Measurements from ENCODE around the gene MCU.
"Not testable (repeated sequence)": the region's sequence is repeated elsewhere in the genome, so short reads cannot be mapped to it uniquely, and the experiment has no call there.

MCU gene

GRCh38 chr10:72687035-72687434, 4.9 kb upstream of the MCU start:
- no peak for DNase-seq (ENCODE audit: low read depth)

DNA sequence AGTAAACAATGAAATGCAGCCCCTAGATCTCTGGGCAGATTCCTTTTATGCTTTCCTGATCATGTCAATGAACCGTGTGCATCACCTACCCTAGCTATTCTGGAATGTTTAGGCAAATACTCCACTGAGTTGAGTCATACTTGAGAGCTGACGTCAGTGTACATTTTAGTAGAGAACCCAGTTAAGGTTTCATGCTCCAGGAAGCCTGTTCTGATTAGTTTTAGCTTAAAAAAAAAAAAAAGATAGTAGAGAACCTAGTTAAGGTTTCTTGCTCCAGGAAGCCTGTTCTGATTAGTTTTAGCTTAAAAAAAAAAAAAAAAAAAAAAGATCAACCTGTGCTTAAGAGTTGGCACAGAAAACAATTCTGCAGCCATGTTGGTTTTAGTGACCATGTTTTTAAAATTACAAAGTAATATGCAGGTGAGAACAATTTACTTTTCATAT, 3.7 kb upstream of the MCU start:
- peak; percentile 90 for DNase-seq (ENCODE audit: low read depth)

DNA sequence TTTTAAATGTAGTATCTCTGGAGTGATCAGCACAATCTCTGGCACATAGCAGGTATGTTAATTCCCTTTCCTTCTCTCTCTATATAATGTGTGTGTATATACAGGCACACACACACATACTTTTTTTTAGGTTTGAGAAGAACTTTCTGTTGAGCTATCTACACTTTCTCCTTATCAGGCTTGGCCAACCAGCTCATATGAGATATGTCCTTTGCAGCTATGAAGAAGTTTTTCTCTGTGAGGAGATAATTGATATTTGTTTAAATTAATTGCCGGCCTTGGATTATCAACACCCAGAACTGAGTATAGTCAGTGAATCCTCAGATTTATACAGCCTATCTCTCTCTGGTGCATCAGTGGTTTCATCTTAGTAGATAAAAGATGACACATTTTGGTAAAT, 2.3 kb upstream of the MCU start:
- no peak for DNase-seq (ENCODE audit: low read depth)

DNA sequence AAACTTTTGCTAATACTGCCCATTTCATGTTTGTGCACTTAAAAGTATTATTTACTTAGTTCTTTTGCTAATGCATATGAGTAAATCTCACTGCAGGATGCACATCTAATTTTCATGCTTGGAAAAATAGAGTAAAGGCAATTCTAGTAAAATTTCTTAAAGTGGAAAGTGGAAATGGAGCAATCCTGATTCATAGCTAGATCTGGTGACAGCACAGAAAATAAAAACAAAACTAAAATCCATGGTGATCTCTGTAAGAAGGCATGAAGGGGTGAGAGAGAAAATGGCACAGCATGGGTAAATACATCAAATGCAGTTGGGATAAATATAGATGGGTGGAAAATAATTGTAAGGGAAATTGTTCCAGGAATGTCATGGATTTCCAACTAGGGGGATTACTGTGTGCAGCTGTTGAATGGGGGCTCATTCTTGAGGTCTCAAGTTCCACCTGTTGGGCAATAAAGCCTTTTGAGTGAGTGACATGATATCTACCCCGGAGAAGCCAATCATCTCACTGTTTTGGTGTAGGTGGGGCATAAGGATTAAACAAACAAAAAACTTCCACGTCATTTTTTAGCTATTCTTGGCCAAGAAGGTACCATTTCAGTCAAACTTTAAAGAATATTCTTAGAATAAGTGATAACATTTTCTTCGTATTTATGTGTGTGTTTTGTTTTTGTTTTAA, 1.7 kb upstream of the MCU start:
- no peak for DNase-seq (ENCODE audit: low read depth)

DNA sequence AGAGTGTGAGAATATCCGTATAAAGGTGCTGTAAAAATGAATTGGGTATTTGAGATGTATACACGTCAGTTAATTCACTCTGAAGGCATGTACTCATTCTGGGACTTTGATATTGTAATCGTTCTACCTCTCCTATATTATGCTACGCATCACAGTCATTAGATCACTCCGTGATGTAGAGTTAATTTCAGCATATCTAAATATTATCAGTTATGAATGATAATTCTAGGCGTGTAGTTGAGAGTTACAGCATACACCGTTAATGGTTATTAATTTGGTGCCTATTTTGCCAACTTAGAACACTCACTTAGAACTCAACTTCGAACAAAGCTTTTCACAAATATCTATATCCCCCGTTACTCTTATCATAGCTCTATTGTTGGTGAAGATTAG, 477 bp upstream of the MCU start:
- no peak for DNase-seq (ENCODE audit: low read depth)

- no peak for DNase-seq (ENCODE audit: low read depth)
Observed at GRCh38 chr10:72692744-72692993, 726 bp downstream of the MCU start.

- peak; percentile 53 for DNase-seq (ENCODE audit: low read depth)
Observed at GRCh38 chr10:72692994-72693781, 1.2 kb downstream of the MCU start.

- peak; percentile 64 for DNase-seq (ENCODE audit: low read depth)
Observed at GRCh38 chr10:72694476-72695369, 2.8 kb downstream of the MCU start.

DNA sequence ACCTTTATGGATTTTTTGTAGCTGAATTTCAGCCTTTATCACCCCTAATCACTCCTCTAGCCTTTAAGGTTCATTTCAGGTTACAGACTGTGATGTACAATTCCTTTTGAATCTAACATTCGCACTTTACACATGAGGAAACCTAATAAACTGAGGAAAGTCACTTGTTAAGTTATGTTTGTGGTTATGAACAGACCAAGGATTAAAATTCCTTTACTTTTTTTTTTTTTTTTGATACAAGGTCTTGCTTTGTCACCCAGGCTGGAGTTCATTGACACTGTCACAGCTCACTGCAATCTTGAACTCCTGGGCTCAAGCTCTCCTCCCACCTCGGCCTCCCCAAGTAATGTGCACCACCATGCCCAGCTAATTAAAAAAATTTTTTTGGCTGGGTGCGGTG, 3.6 kb downstream of the MCU start:
- DNase-seq (ENCODE audit: low read depth): peak; percentile 54

- DNase-seq (ENCODE audit: low read depth): peak; percentile 76
Observed at GRCh38 chr10:72697716-72698115, 5.8 kb downstream of the MCU start.

DNA sequence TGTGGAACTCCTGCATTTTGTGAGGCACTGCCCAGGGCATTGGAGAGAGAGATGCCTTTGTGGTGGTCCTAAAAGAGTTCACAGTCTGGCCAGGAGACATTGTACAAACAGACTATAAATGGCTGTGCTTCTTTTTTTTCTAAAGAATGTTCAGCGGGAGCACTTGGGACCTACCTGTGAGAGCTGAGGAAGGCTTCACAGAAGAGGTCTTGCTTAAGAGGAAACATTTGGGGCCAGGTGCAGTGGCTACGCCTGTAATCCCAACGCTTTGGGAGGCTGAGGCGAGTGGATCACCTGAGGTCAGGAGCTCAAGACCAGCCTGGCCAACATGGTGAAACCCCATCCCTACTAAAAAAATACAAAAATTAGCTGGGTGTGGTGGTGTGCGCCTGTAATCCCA, 10.5 kb downstream of the MCU start:
- DNase-seq (ENCODE audit: low read depth): not testable (repeated sequence)

- DNase-seq (ENCODE audit: low read depth): peak; percentile 41
Observed at GRCh38 chr10:72702868-72703581, 11.1 kb downstream of the MCU start.

- DNase-seq (ENCODE audit: low read depth): no peak
Observed at GRCh38 chr10:72704117-72704516, 12.2 kb downstream of the MCU start.

GRCh38 chr10:72709041-72709440, 17.1 kb downstream of the MCU start:
- DNase-seq (ENCODE audit: low read depth): peak; percentile 69

- DNase-seq (ENCODE audit: low read depth): peak; percentile 94
Observed at GRCh38 chr10:72712136-72712535, 20.2 kb downstream of the MCU start.

DNA sequence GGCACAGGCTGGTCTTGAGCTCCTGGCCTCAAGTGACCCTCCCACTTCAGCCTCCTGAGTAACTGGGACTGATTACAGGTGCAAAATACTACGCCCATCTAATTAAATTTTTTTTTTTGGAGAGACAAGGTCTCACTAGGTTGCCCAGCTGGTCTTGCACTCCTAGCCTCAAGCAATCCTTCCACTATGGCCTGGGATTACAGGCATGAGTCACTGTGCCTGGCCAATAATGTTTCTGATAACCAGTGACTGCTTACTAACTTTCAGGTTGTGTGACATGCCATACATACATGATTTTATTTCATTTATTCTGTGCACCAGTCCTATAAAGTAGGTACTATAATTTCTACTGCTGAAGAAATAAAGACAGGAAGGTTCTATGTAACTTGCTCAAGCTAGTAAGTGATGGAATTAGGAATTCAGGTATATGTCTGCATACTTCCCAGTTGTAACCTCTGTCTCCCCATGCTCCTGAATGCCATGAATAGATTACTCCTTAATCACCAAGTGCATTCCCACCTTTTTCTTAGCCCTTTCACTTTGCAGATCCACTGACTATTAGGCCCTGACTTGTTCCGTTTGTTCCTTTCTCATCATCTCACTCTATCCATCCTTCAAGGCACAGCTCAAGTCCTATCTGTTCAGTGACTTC, 28.1 kb downstream of the MCU start:
- DNase-seq (ENCODE audit: low read depth): peak; percentile 43

- no peak for DNase-seq (ENCODE audit: low read depth)
Observed at GRCh38 chr10:72720814-72721660, 29.1 kb downstream of the MCU start.

- DNase-seq (ENCODE audit: low read depth): peak; percentile 83
Observed at GRCh38 chr10:72727130-72727529, 35.2 kb downstream of the MCU start.

DNA sequence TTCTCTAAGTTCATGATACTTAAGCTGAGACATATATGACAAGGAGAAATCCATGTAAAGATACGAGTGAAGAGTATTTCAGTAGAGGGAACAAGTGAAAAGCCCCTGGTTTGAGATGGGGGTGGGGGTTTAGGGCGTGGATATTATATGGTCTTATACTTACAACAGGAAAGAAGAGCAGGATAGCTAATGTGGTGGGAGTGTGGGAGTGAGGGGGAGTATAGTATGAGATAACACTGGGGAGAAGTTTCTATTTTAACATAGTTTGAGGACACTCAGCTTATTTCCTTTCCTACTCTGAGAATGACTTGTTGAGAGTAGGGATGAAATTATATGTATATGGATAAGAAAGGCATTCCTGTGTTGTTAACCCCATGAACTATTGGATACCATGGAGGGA, 36.5 kb downstream of the MCU start:
- no peak for DNase-seq (ENCODE audit: low read depth)

GRCh38 chr10:72729528-72729927, 37.6 kb downstream of the MCU start:
- DNase-seq (ENCODE audit: low read depth): no peak

DNA sequence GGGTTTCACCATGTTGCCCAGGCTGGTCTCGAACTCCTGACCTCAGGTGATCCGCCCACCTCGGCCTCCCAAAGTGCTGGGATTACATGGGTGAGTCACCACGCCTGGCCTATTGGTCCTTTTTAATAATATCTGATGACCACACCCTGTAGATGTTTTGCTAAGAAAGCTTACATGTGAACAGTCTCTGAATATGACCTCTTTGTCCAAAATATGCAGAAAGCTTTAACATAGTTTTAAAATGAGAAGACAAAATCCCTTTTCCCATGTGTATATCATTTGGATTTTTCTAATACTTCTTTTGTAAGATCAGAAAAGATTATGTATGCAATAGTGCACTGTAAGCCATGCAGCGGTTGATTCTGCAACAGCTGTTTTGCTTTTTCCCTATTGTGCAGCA, 38.5 kb downstream of the MCU start:
- DNase-seq (ENCODE audit: low read depth): peak; percentile 72
